ENCODE measurements around the gene CECR2. TPM values are rescaled to one million over a fixed set of nuclear protein-coding genes. Genes with fewer than 3 reads are reported as not detected.

CECR2 gene
- total and polyA plus RNA-seq, 7 donors = 1.7 to 24.1 (median 19.6) TPM

DNA sequence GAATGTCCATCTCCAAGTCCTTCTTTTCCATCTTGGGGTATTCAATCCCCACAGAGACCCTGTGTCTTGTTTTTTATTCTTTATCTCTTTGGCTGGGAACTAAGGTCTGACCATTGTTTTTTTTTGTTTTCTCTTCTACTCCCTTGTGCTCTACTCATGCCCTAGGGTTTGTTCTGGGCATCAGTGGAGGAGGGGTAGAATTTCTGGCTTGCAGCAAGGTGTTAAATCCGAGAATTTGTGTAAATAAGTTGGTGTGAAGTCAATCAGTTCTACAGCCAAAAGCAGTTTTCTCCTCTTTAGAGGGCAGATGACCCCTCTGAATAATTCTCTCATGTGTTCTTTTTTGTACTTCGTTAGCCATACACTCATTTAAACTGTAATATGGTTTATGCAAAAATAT, 10.7 kb downstream of the CECR2 start:
- TF ChIP-seq, protein P1, sequence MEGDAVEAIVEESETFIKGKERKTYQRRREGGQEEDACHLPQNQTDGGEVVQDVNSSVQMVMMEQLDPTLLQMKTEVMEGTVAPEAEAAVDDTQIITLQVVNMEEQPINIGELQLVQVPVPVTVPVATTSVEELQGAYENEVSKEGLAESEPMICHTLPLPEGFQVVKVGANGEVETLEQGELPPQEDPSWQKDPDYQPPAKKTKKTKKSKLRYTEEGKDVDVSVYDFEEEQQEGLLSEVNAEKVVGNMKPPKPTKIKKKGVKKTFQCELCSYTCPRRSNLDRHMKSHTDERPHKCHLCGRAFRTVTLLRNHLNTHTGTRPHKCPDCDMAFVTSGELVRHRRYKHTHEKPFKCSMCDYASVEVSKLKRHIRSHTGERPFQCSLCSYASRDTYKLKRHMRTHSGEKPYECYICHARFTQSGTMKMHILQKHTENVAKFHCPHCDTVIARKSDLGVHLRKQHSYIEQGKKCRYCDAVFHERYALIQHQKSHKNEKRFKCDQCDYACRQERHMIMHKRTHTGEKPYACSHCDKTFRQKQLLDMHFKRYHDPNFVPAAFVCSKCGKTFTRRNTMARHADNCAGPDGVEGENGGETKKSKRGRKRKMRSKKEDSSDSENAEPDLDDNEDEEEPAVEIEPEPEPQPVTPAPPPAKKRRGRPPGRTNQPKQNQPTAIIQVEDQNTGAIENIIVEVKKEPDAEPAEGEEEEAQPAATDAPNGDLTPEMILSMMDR (IDR thresholded peaks at IDR 0.05) = no peak

DNA sequence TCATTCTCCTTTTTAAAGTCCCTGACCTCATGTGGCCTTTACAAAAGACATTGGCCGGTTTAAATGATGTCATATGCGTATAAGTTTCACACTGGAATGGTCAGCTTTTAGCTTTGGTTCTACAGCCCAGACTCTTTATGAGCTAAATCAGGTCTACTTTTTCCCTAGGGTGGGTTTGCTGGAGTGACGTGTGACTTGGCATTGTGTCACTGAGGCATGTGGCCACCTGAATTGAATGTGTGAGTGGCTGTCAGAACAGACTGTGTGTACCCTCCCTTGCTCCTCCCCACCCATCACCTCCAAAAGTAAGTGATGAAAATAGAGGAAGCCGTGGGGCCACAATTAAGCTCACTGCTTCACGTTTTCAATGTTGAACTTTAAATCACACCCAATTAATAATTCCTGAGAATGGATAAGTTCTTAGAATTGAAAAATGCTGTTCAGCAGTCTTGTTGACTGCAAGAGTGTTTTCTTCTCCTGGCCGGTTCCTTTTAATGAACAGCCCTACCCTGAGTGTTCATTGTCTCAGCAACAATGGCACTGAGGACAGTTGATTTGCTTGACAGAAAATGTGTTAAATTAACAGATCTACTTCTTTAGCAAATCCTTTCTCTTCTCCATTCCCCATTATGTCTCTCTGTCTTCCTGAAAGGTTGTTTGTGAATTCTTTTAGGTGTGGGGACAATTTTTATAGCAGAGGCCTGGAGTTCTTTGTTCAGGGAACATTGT, 11.3 kb downstream of the CECR2 start:
- Histone ChIP-seq H3K4me1 (peaks cover 56% of the 10 kb centered on the region), H3K27me3 (ENCODE audit: insufficient read depth in 3 of 3, low read length in 2 of 3) (no peaks in the 10 kb centered on the region), H3K27ac (peak overlapping the region; percentile 80), H3K36me3 (ENCODE audit: insufficient read depth in 1 of 2, low read depth in 1 of 2) (no peaks in the 10 kb centered on the region), H3K4me3 (no peak overlapping the region), H3K9me3 (peaks cover 6% of the 10 kb centered on the region)
- TF ChIP-seq, protein P1 (IDR thresholded peaks at IDR 0.05) = no peak
- peak in 2 of 4 donors; percentile 28 to 30 for ATAC-seq
- WGBS, 3 donors = 21 to 35% (median 23%) methylated on average over 6 of the region's 6 CpGs
- DNase-seq = no peak
- intact Hi-C loops (cut with DNase I) = no loop called here

More for the DNA sequence above, 10.7 kb downstream of the CECR2 start:
- Histone ChIP-seq H3K4me1 (peaks cover 54% of the 10 kb centered on the region), H3K9me3 (peaks cover 6% of the 10 kb centered on the region), H3K36me3 (ENCODE audit: insufficient read depth in 1 of 2, low read depth in 1 of 2) (no peaks in the 10 kb centered on the region), H3K27ac (peak overlapping the region; percentile 80), H3K4me3 (no peak overlapping the region), H3K27me3 (ENCODE audit: insufficient read depth in 3 of 3, low read length in 2 of 3) (no peaks in the 10 kb centered on the region)
- intact Hi-C loops (cut with DNase I) = loop anchor here in 1 of 2 donors (5.0 kb wide), 1 partner anchor 107 kb away; no protein-coding TSS in a partner anchor
- 25 to 43% (median 33%) methylated on average over 2 of the region's 2 CpGs for WGBS, 3 donors
- no peak for DNase-seq
- no peak for ATAC-seq

DNA sequence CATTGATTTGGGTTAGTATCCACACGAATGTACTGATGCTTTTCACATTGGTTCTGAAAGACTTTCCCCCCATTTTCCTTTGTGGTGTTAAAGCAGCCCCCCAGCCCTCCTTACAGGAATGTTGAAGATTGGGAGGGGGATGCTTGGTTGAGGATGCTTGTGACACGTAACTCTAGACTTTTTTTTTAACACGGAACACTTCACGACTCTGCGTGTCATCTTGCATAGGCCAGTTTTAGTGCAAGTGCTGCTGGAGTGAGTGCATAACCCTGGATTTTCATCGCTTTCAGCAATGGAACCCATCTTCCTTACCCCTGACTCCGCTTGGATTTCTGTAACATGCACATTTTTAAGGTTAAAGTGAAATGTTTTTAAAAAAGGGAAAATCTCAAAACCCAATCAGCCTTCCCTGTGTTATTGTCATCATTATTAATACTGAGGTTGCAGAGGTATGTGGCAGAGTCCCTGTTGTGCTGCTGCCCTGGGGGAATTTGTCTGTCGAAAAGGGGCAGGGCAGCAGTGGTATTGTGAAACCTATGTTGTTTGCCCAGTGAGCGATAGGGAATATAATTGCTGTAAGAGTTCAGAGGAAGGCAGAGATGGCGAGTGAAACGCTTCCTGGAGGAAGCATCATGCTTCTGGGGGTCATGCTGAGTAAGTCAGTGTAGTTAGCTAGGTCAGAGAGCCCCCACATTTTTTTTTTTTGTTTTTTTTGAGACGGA, 12.1 kb downstream of the CECR2 start:
- Histone ChIP-seq H3K27me3 (ENCODE audit: insufficient read depth in 3 of 3, low read length in 2 of 3) (no peaks in the 10 kb centered on the region), H3K4me1 (peaks cover 50% of the 10 kb centered on the region), H3K4me3 (no peak overlapping the region), H3K36me3 (ENCODE audit: insufficient read depth in 1 of 2, low read depth in 1 of 2) (no peaks in the 10 kb centered on the region), H3K9me3 (peaks cover 6% of the 10 kb centered on the region), H3K27ac (peak overlapping the region; percentile 80)
- intact Hi-C loops (cut with DNase I) = no loop called here
- DNase-seq (no peak), ATAC-seq (peak; percentile 42 to 74 (median 64))
- TF ChIP-seq, protein P1 (IDR thresholded peaks at IDR 0.05) = no peak
- WGBS, 3 donors = 39 to 58% (median 42%) methylated on average over 11 to 12 of the region's 12 CpGs

DNA sequence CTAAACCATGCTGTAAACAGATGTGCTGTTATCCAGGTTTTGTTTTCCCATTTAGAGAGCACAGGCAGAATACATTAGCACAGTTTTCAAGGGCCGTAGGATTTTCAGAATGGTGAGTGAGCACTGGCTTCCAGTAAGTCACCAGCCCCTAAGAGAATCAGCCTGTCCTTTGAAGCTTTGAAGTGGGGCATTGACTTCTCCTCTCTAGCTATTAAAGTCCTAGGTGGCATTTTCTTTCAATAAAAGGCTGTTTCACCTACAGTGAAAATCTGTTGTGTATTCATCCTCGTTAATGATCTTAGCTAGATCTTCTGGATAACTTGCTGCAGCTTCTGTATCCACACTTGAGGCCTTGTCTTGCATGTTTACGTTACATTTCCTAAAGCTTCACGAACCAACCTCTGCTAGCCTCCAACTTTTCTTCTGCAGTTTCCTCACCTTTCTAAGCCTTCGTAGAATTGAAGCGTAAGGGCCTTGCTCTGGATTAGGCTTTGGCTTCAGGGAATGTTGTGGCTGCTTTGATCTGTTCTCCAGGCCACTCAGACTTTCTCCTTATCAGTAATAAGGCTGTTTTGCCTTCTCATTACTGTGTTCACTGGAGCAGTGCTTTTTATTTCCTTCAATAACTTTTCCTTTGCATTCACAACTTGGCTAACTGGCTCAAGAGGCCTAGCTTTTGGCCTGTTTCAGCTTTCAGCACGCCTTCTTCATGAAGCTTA, 15.5 kb downstream of the CECR2 start:
- no peak for DNase-seq
- no peaks in the 10 kb centered on the region for H3K36me3 ChIP-seq (ENCODE audit: insufficient read depth in 1 of 2, low read depth in 1 of 2)
- H3K4me1 ChIP-seq = peaks cover 37% of the 10 kb centered on the region
- peaks cover 6% of the 10 kb centered on the region for H3K9me3 ChIP-seq
- ATAC-seq = no peak
- H3K27ac ChIP-seq = peak overlapping the region; percentile 25
- WGBS, 3 donors = 91 to 98% (median 94%) methylated on average over 7 of the region's 7 CpGs
- H3K27me3 ChIP-seq (ENCODE audit: insufficient read depth in 3 of 3, low read length in 2 of 3) = no peaks in the 10 kb centered on the region
- TF ChIP-seq, protein P1 (IDR thresholded peaks at IDR 0.05) = no peak
- no peak overlapping the region for H3K4me3 ChIP-seq
- intact Hi-C loops (cut with DNase I) = loop anchor here in 1 of 2 donors (2.0 kb wide), 1 partner anchor 16 kb away; no protein-coding TSS in a partner anchor
